Testis (tissue), 3 donors: ENCODE data around the gene TEAD3. TPM values are rescaled to one million over a fixed set of nuclear protein-coding genes. Genes with fewer than 3 reads are reported as not detected.

Experiments
- DNase-seq: peaks from one replicate; pipeline ENCODE4 v3.0.0-alpha.2; 2019
- H3K27ac ChIP-seq, 2 donors: fragments of 200-600 bp; sonication (generic); one replicate each; pipeline ENCODE4 v1.5.1; 2019
- H3K27me3 ChIP-seq: fragments of 200-600 bp; sonication (generic); one replicate; pipeline ENCODE4 v1.5.1; 2019
- H3K36me3 ChIP-seq: fragments of 200-600 bp; sonication (generic); one replicate; pipeline ENCODE4 v1.5.1; 2017; ENCODE audit warnings: low read depth; ENCODE audit errors: missing control alignments
- H3K4me1 ChIP-seq: fragments of 200-600 bp; sonication (generic); one replicate; pipeline ENCODE4 v1.5.1; 2019
- H3K4me3 ChIP-seq, 2 donors: fragments of 200-600 bp; sonication (generic); one replicate each; pipeline ENCODE4 v1.5.1; 2017 to 2019
- H3K9me3 ChIP-seq: fragments of 200-600 bp; sonication (generic); one replicate; pipeline ENCODE4 v1.5.1; 2017
- CTCF ChIP-seq, 3 experiments: fragments of 450-650 bp in 2 of 3; fragments of 200-600 bp in 1 of 3; sonication (generic) in 1 of 3; IDR thresholded peaks; one replicate each; pipeline ENCODE4 v1.5.1; 2016 to 2019; ENCODE audit warnings: antibody characterized with exemption in 3 of 3, mild to moderate bottlenecking in 2 of 3, moderate library complexity in 1 of 3
- POLR2A ChIP-seq: fragments of 450-650 bp; IDR thresholded peaks from one replicate; pipeline ENCODE4 v1.6.1; 2017; ENCODE audit warnings: antibody characterized with exemption, mild to moderate bottlenecking, moderate library complexity
- WGBS, 2 donors: methylation state at CpG; one replicate each; pipeline ENCODE4 v1.1.5; 2018; 5-methylcytosine and 5-hydroxymethylcytosine counted together
- intact Hi-C: fragments of 100-400 bp; cut with DNase I; formaldehyde crosslinking; loops from one replicate; pipeline ENCODE4 v1.15.1; 2023; ENCODE audit warnings: low total_unique reads
- polyA plus RNA-seq: library from polyadenylated mRNA; stranded (reverse); fragments of 350-450 nt; fragmentation: Illumina TruSeq; extraction: RNeasy Lipid Tissue Mini Kit (QIAGEN cat#74804); gene quantifications from one replicate; pipeline ENCODE4 v1.2.3, GENCODE V29; 2014; ENCODE audit warnings: low read depth, low replicate concordance; ENCODE audit not compliant: insufficient read depth
- total RNA-seq, 2 donors: library from RNA; depleted of rRNA; stranded (reverse); fragments of >200 nt; gene quantifications; one replicate each; pipeline ENCODE4 v1.2.3, GENCODE V29; 2016

TEAD3 gene
- total and polyA plus RNA-seq, 3 donors from 2014 or later, result 10.6 to 17.8 (median 16.2) TPM

DNA sequence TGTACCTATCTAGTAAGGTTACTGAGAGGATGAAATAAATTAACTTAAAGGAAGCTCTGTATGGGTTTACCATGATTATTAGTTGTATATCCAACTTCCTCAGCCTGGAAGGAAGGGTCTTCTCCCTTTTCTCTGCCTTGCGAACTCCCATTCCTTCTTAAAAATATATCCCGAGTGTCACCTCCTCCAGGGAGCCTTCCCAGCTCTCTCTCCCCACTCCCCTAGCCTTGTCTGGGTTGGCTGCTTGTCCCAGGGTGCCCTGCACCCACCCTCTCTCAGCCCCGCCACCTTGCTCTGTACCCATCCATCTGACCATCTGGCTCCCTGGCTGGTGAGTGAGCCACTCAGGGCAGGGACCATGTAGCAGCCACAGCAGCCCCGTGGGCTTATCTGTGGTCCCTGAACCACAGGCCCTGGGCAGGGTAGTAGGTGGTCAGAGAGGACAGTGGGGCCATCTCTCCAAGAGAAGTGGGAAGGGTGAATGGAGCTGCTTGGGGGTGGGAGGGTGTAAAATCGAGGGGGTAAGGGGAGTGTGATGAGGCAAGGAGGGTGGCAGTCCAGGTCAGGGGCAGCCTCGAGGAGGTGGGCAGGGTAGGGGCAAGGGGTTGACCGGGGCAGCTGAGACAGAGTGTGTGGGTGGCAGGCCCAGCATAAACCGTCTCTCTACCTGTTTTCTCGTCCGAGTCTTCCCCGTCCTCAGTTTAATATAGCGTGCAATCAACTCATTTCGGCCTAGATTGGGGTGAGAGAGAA is 12.8 kb downstream of the TEAD3 start:
- intact Hi-C loops, result no loop called here
- Histone ChIP-seq H3K4me1 (peaks cover 34% of the 10 kb centered on the region), H3K27me3 (no peaks in the 10 kb centered on the region), H3K36me3 (no peaks in the 10 kb centered on the region), H3K4me3 (no peak overlapping the region), H3K27ac (no peak overlapping the region), H3K9me3 (no peaks in the 10 kb centered on the region)
- WGBS, 2 donors, result 81 to 88% methylated on average over 13 of the region's 13 CpGs
- no peak for DNase-seq
- TF ChIP-seq CTCF (IDR thresholded peaks at IDR 0.05), result no peak
- TF ChIP-seq POLR2A, result no peak

- no peak overlapping the region for H3K27ac ChIP-seq
- intact Hi-C loops, result no loop called here
- H3K4me1 ChIP-seq, result peaks cover 33% of the 10 kb centered on the region
- no peak overlapping the region for H3K4me3 ChIP-seq
- DNase-seq, result no peak
- H3K9me3 ChIP-seq, result no peaks in the 10 kb centered on the region
- TF ChIP-seq CTCF (IDR thresholded peaks at IDR 0.05) (no peak), POLR2A (no peak)
- H3K36me3 ChIP-seq, result no peaks in the 10 kb centered on the region
- WGBS, 2 donors, result 95 to 100% methylated on average over 3 of the region's 3 CpGs
- no peaks in the 10 kb centered on the region for H3K27me3 ChIP-seq
Measured at GRCh38 chr6:35483490-35483889, 13.4 kb downstream of the TEAD3 start.

GRCh38 chr6:35483062-35483461 is 13.8 kb downstream of the TEAD3 start:
- Histone ChIP-seq H3K4me3 (no peak overlapping the region), H3K36me3 (no peaks in the 10 kb centered on the region), H3K27ac (no peak overlapping the region), H3K9me3 (no peaks in the 10 kb centered on the region), H3K27me3 (no peaks in the 10 kb centered on the region), H3K4me1 (peaks cover 33% of the 10 kb centered on the region)
- TF ChIP-seq POLR2A (no peak), CTCF (IDR thresholded peaks at IDR 0.05) (no peak)
- intact Hi-C loops, result no loop called here
- no peak for DNase-seq
- WGBS, 2 donors, result 98 to 100% methylated on average over 4 of the region's 4 CpGs

DNA sequence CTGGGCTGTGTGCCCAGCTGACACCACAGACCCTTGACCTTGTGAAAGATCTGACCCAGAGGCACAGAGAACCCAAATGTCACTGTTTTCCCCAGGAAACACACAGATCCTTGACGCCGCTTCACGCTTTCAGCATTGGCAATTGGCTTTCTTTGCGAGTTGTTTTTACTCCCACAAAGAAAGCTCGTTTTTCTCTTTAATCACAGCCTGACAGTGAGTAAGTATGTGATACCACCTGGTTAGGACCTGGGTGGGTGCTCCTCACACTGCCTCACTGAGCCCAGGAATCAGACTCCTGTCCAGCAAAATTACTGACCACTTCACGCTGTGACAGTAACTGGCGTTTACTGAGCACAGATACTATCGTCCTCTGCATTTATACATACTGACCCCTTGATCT is 15.7 kb downstream of the TEAD3 start:
- WGBS, 2 donors, result 66 to 67% methylated on average over 8 of the region's 8 CpGs
- no peaks in the 10 kb centered on the region for H3K36me3 ChIP-seq
- H3K27ac ChIP-seq, result no peak overlapping the region
- H3K27me3 ChIP-seq, result no peaks in the 10 kb centered on the region
- DNase-seq, result no peak
- H3K4me1 ChIP-seq, result peaks cover 23% of the 10 kb centered on the region
- no peaks in the 10 kb centered on the region for H3K9me3 ChIP-seq
- no peak for TF ChIP-seq POLR2A
- no peak for TF ChIP-seq CTCF (IDR thresholded peaks at IDR 0.05)
- intact Hi-C loops, result no loop called here
- H3K4me3 ChIP-seq, result no peak overlapping the region

- no peaks in the 10 kb centered on the region for H3K27me3 ChIP-seq
- H3K9me3 ChIP-seq, result no peaks in the 10 kb centered on the region
- 93 to 96% methylated on average over 11 to 12 of the region's 12 CpGs for WGBS, 2 donors
- no peak for DNase-seq
- no peak overlapping the region for H3K4me3 ChIP-seq
- TF ChIP-seq POLR2A, result no peak
- TF ChIP-seq CTCF (IDR thresholded peaks at IDR 0.05), result no peak
- no peak overlapping the region for H3K27ac ChIP-seq
- intact Hi-C loops, result no loop called here
- no peaks in the 10 kb centered on the region for H3K36me3 ChIP-seq
- H3K4me1 ChIP-seq, result peaks cover 13% of the 10 kb centered on the region
Measured at GRCh38 chr6:35480176-35480575, 16.7 kb downstream of the TEAD3 start.
